K562 (cell line): ENCODE results near the gene HIVEP1. TPM values are rescaled to one million over a fixed set of nuclear protein-coding genes. Genes with fewer than 3 reads are reported as not detected.

ENCODE experiments used
- ADNP ChIP-seq: fragments of 200-800 bp; sonication (Bioruptor generic); IDR thresholded peaks from 2 replicates; pipeline ENCODE4 v1.6.1; 2016; ENCODE audit warnings: missing genetic modification characterization, missing compliant biosample characterization
- HDAC2 ChIP-seq: fragments of 450-650 bp; IDR thresholded peaks from 2 replicates; pipeline ENCODE4 v1.6.1; 2016; ENCODE audit warnings: mild to moderate bottlenecking
- ZNF644 ChIP-seq: fragments of 200-800 bp; sonication (Bioruptor generic); IDR thresholded peaks from 2 replicates; pipeline ENCODE4 v1.6.1; 2016; ENCODE audit warnings: low read depth, missing genetic modification characterization, missing compliant biosample characterization
- polyA plus RNA-seq, 8 experiments: library from polyadenylated mRNA; depleted of rRNA in 4 of 8; stranded (reverse) in 5 of 8; unstranded in 3 of 8; fragments of >200 nt; fragmentation: Nextera tagmentation in 2 of 8; fragmentation: Illumina TruSeq in 1 of 8; extraction: Ambion mirVana in 2 of 8; extraction: Trizol in 1 of 8; gene quantifications; 2 replicates each; pipeline versions ENCODE4 v1.2.1 to v1.2.3, GENCODE V29; 2011 to 2014; ENCODE audit warnings: inconsistent platforms in 1 of 8, missing spikeins in 1 of 8
- total RNA-seq, 7 experiments: library from RNA; depleted of rRNA in 6 of 7; stranded (reverse); fragments of >200 nt in 6 of 7; fragmentation: Illumina TruSeq in 2 of 7; extraction: Trizol in 2 of 7; gene quantifications; 2 replicates each; pipeline versions ENCODE4 v1.2.1 to v1.2.3, GENCODE V29; 2011 to 2021; ENCODE audit warnings: low replicate concordance in 1 of 7
- TF ChIP-seq, protein P1 (sequence below): fragments of 450-650 bp; IDR thresholded peaks from 2 replicates; pipeline ENCODE4 v1.6.1; 2016; ENCODE audit warnings: mild to moderate bottlenecking, moderate library complexity
- TF ChIP-seq, protein P2 (sequence below): fragments of 450-650 bp; IDR thresholded peaks from 2 replicates; pipeline ENCODE4 v1.6.1; 2016; ENCODE audit warnings: borderline replicate concordance
- TF ChIP-seq, protein P3 (sequence below): sonication (generic); formaldehyde crosslinking; IDR thresholded peaks from 2 replicates; pipeline ENCODE4 v1.9.0; 2022; ENCODE audit warnings: mild to moderate bottlenecking, missing genetic modification reagents

HIVEP1 gene
- total and polyA plus RNA-seq, 9 of the 15 experiments (the other 6 are each of a cell fraction or from before 2014, with no cell fraction given), result 6.0 to 33.3 (median 21.7) TPM

DNA sequence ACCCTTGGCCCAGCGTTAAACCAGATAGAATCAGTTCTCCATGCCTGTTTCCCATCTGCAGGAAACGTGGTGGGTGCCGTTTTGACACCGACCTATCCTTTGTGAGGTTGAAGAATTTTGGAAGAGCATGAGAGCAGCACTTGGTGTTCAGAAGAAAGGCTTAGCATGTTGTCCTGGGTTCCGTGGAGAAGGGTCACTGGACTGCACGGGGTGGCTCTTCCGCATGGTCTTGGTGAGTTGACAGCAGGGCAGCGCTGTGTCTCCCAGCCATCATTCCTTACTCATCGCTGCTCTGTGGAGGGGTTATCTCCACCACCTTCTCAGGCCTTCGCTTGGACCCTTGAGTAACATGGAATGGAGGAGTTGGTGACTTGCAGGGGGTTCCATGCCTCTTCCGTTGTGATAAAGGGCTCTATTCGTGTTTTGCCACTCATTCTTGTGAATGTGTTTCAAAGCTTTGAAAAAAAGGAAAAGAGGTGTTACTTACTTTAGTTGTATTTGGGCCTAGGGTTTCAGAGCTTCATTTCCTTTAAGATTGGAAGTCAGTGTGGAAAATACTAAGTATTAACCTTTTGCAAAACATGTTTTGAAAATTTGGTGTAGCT lies 8.2 kb downstream of the HIVEP1 start (continued):
- TF ChIP-seq, protein P1, sequence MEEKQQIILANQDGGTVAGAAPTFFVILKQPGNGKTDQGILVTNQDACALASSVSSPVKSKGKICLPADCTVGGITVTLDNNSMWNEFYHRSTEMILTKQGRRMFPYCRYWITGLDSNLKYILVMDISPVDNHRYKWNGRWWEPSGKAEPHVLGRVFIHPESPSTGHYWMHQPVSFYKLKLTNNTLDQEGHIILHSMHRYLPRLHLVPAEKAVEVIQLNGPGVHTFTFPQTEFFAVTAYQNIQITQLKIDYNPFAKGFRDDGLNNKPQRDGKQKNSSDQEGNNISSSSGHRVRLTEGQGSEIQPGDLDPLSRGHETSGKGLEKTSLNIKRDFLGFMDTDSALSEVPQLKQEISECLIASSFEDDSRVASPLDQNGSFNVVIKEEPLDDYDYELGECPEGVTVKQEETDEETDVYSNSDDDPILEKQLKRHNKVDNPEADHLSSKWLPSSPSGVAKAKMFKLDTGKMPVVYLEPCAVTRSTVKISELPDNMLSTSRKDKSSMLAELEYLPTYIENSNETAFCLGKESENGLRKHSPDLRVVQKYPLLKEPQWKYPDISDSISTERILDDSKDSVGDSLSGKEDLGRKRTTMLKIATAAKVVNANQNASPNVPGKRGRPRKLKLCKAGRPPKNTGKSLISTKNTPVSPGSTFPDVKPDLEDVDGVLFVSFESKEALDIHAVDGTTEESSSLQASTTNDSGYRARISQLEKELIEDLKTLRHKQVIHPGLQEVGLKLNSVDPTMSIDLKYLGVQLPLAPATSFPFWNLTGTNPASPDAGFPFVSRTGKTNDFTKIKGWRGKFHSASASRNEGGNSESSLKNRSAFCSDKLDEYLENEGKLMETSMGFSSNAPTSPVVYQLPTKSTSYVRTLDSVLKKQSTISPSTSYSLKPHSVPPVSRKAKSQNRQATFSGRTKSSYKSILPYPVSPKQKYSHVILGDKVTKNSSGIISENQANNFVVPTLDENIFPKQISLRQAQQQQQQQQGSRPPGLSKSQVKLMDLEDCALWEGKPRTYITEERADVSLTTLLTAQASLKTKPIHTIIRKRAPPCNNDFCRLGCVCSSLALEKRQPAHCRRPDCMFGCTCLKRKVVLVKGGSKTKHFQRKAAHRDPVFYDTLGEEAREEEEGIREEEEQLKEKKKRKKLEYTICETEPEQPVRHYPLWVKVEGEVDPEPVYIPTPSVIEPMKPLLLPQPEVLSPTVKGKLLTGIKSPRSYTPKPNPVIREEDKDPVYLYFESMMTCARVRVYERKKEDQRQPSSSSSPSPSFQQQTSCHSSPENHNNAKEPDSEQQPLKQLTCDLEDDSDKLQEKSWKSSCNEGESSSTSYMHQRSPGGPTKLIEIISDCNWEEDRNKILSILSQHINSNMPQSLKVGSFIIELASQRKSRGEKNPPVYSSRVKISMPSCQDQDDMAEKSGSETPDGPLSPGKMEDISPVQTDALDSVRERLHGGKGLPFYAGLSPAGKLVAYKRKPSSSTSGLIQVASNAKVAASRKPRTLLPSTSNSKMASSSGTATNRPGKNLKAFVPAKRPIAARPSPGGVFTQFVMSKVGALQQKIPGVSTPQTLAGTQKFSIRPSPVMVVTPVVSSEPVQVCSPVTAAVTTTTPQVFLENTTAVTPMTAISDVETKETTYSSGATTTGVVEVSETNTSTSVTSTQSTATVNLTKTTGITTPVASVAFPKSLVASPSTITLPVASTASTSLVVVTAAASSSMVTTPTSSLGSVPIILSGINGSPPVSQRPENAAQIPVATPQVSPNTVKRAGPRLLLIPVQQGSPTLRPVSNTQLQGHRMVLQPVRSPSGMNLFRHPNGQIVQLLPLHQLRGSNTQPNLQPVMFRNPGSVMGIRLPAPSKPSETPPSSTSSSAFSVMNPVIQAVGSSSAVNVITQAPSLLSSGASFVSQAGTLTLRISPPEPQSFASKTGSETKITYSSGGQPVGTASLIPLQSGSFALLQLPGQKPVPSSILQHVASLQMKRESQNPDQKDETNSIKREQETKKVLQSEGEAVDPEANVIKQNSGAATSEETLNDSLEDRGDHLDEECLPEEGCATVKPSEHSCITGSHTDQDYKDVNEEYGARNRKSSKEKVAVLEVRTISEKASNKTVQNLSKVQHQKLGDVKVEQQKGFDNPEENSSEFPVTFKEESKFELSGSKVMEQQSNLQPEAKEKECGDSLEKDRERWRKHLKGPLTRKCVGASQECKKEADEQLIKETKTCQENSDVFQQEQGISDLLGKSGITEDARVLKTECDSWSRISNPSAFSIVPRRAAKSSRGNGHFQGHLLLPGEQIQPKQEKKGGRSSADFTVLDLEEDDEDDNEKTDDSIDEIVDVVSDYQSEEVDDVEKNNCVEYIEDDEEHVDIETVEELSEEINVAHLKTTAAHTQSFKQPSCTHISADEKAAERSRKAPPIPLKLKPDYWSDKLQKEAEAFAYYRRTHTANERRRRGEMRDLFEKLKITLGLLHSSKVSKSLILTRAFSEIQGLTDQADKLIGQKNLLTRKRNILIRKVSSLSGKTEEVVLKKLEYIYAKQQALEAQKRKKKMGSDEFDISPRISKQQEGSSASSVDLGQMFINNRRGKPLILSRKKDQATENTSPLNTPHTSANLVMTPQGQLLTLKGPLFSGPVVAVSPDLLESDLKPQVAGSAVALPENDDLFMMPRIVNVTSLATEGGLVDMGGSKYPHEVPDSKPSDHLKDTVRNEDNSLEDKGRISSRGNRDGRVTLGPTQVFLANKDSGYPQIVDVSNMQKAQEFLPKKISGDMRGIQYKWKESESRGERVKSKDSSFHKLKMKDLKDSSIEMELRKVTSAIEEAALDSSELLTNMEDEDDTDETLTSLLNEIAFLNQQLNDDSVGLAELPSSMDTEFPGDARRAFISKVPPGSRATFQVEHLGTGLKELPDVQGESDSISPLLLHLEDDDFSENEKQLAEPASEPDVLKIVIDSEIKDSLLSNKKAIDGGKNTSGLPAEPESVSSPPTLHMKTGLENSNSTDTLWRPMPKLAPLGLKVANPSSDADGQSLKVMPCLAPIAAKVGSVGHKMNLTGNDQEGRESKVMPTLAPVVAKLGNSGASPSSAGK, result peak; percentile 93
- TF ChIP-seq HDAC2 (0 out of 2 replicates have a peak, but pooled peaks have one; percentile 30), ADNP (tag) (peak; percentile 30; the same call in 1 of the 2 replicates), ZNF644 (tag) (0 out of 2 replicates have a peak, but pooled peaks have one; percentile 13)
- TF ChIP-seq, protein P2, sequence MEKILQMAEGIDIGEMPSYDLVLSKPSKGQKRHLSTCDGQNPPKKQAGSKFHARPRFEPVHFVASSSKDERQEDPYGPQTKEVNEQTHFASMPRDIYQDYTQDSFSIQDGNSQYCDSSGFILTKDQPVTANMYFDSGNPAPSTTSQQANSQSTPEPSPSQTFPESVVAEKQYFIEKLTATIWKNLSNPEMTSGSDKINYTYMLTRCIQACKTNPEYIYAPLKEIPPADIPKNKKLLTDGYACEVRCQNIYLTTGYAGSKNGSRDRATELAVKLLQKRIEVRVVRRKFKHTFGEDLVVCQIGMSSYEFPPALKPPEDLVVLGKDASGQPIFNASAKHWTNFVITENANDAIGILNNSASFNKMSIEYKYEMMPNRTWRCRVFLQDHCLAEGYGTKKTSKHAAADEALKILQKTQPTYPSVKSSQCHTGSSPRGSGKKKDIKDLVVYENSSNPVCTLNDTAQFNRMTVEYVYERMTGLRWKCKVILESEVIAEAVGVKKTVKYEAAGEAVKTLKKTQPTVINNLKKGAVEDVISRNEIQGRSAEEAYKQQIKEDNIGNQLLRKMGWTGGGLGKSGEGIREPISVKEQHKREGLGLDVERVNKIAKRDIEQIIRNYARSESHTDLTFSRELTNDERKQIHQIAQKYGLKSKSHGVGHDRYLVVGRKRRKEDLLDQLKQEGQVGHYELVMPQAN, result peak; percentile 28; the same call in 1 of the 2 replicates
- TF ChIP-seq, protein P3, sequence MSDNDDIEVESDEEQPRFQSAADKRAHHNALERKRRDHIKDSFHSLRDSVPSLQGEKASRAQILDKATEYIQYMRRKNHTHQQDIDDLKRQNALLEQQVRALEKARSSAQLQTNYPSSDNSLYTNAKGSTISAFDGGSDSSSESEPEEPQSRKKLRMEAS (CRISPR knock-in tag), result peak; percentile 41; the same call in 1 of the 2 replicates
